ENCODE results near the gene NBAS.
"Not testable (repeated sequence)": the region's sequence is repeated elsewhere in the genome, so short reads cannot be mapped to it uniquely, and the experiment has no call there.

The NBAS gene

DNA sequence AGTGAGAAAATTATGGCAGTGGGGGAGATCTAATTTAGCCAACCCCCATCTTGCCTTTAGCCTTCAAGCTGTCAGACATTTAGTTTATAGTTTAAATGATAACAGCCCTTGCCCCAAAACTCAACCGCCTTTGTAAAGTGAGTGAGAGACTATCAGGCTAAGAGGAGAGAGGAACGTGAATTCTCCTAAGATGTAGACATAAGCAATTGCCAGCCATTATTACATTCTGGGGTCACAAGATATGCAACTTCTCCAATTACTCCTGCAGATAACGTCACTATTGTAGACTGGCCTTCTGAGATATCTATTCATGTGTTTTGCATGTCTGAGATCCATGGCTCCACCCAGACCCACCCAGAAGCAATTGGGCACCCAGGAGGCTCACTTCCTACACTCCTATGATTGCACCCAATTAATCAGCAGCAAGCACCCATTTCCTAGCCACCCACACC is 307.3 kb downstream of the NBAS start:
- TF ChIP-seq, protein P1, sequence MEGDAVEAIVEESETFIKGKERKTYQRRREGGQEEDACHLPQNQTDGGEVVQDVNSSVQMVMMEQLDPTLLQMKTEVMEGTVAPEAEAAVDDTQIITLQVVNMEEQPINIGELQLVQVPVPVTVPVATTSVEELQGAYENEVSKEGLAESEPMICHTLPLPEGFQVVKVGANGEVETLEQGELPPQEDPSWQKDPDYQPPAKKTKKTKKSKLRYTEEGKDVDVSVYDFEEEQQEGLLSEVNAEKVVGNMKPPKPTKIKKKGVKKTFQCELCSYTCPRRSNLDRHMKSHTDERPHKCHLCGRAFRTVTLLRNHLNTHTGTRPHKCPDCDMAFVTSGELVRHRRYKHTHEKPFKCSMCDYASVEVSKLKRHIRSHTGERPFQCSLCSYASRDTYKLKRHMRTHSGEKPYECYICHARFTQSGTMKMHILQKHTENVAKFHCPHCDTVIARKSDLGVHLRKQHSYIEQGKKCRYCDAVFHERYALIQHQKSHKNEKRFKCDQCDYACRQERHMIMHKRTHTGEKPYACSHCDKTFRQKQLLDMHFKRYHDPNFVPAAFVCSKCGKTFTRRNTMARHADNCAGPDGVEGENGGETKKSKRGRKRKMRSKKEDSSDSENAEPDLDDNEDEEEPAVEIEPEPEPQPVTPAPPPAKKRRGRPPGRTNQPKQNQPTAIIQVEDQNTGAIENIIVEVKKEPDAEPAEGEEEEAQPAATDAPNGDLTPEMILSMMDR (IDR thresholded peaks at IDR 0.05; ENCODE audit: control insufficient read depth, insufficient read depth, low read depth, low read length, missing control alignments): no peak
- no peak overlapping the region for H3K4me3 ChIP-seq (ENCODE audit: control insufficient read depth, low read depth, low read length)
- DNase-seq (ENCODE audit: low read depth): no peak

DNA sequence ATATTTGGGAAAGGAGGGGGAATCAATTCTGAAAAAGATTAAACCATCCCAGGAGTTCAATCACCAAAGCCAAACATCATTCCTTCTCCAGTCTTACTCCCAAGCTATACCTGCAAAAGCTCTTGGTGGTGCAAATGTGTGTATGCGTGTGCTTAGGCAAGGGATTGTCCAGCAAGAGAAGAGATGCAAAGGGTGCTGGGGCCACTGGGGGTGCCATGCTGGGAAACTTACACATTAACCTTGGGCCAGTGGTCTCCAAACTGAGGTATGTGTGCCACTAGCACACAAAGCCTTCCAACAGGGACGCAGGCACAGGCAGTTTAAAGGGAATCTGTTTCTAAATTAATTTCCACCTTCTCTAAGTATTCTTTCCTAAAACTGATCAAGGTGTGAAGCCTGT is 307.9 kb downstream of the NBAS start:
- H3K4me3 ChIP-seq (ENCODE audit: control insufficient read depth, low read depth, low read length): no peak overlapping the region
- TF ChIP-seq, protein P1 (IDR thresholded peaks at IDR 0.05; ENCODE audit: control insufficient read depth, insufficient read depth, low read depth, low read length, missing control alignments): no peak
- DNase-seq (ENCODE audit: low read depth): no peak

DNA sequence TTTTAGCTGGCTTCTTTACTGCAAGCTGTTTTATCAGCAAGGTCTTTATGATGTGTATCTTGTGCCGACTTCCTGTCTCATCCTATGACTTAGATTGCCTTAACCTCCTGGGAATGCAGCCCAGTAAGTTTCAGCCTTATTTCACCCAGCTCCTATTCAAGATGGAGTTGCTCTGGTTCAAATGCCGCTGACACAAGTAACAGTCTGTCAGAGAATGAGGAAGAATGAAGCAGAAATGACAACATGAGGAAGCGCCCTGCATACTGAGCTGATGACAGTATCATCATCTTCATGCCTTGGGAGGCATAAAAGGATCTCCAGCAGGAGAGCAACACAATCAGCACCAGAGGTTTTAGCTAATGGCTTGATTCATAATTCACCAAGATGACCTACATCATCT is 309.4 kb downstream of the NBAS start:
- H3K4me3 ChIP-seq (ENCODE audit: control insufficient read depth, low read depth, low read length): no peak overlapping the region
- no peak for DNase-seq (ENCODE audit: low read depth)
- TF ChIP-seq, protein P1 (IDR thresholded peaks at IDR 0.05; ENCODE audit: control insufficient read depth, insufficient read depth, low read depth, low read length, missing control alignments): no peak

DNA sequence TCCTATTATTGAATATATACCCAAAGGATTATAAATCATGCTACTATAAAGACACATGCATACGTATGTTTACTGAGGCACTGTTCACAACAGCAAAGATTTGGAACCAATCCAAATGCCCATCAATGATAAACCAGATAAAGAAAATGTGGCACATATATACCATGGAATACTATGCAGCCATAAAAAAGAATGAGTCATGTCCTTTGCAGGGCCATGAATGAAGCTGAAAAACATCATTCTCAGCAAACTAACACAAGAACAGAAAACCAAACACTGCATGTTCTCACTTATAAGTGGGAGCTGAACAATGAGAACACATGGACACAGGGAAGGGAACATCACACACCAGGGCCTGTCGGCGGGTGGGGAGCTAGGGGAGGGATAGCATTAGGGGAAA is 310.2 kb downstream of the NBAS start:
- H3K4me3 ChIP-seq (ENCODE audit: control insufficient read depth, low read depth, low read length); DNase-seq (ENCODE audit: low read depth): not testable (repeated sequence)

DNA sequence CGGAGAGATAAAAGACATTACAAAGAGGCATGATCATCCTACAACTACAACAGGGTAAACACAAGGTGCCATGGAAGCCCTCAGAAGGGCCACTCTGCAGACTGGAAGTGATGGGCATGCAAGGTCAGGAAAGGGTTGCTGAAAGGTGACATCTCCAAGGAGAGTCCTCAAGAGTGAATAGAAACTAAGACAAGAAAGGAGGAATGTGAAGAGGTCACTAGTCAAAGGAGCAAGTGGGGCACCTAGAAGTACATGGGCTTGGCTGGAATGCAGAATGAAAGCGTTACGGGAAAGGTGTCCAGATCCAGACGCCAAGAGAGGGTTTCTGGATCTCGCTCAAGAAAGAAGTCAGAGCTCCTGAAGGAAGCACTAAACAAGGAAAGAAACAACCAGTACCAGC is 314.3 kb downstream of the NBAS start:
- DNase-seq (ENCODE audit: low read depth): no peak
- TF ChIP-seq, protein P1 (IDR thresholded peaks at IDR 0.05; ENCODE audit: control insufficient read depth, insufficient read depth, low read depth, low read length, missing control alignments): no peak

DNA sequence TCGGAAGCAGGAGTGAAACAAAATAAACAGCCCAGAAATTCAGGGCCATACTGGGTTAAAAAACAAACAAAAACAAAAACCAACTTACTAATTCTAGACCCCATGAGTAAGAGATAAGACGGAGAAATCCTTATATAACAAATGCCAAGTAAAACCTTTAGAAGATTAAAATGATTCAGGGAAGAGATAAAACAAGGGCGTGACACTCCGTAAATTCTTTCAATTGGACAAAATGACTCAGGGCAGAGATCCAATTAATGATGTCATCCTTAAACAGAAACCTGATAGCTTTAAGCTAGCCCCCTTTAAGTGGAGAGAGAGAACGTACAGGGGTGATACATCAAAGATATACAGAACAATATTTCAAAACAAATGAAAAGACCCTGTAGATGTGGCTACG is 317.4 kb downstream of the NBAS start:
- TF ChIP-seq, protein P1 (IDR thresholded peaks at IDR 0.05; ENCODE audit: control insufficient read depth, insufficient read depth, low read depth, low read length, missing control alignments): no peak
- no peak for DNase-seq (ENCODE audit: low read depth)
- H3K4me3 ChIP-seq (ENCODE audit: control insufficient read depth, low read depth, low read length): no peak overlapping the region

More for the DNA sequence above, 314.3 kb downstream of the NBAS start:
- H3K4me3 ChIP-seq (ENCODE audit: control insufficient read depth, low read depth, low read length): no peak overlapping the region

DNA sequence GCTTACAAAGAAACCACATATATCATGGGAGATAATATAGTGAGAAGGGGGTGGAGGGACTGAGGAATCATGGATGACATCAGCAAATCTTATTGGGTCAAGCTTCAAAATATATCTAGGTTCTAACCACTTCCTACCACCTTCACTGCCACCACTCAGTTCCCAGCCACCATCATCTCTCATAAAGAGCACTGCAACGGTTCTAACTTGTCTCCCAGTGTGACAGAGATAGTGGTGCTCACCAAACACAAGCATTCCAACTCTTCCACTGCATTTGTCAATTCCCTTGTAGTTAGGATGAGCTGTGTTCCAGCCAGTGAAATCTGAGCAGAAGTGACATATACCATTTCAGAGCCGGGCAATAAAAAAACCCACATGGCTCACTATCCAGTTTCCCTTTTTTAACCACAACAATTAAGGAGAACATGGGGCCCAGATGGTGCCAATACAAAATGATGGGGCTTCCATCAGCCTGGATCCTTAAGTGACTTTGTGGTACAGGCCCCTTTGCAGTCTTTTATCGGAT is 318.1 kb downstream of the NBAS start:
- TF ChIP-seq, protein P1 (IDR thresholded peaks at IDR 0.05; ENCODE audit: control insufficient read depth, insufficient read depth, low read depth, low read length, missing control alignments): no peak
- DNase-seq (ENCODE audit: low read depth): no peak
- no peak overlapping the region for H3K4me3 ChIP-seq (ENCODE audit: control insufficient read depth, low read depth, low read length)

Data from AG09309 (cell line).